IMR-90 (cell line): ENCODE data around the gene SGK1. TPM values are rescaled to one million over a fixed set of nuclear protein-coding genes. Genes with fewer than 3 reads are reported as not detected.

ENCODE experiments used
- ATAC-seq: fragments of 200-7000 bp; cut with Tn5 transposase; 2 replicates; pipeline ENCODE4 v1.9.1; 2020; ENCODE audit warnings: low read depth, mild to moderate bottlenecking, moderate library complexity
- BruUV-seq: library from RNA; stranded (reverse); fragments of 400-500 nt; replicated peaks from 2 replicates; lab custom pipeline; 2021; lab: Mats Ljungman, UMichigan
- CTCF ChIA-PET: fragments of 300-600 bp; formaldehyde crosslinking; extraction: SDS; loops from one replicate; lab custom pipeline; 2021; ENCODE audit warnings: antibody characterized with exemption; lab: Yijun Ruan, JAX
- POLR2A ChIA-PET: fragments of 300-600 bp; sonication (Branson Sonifier 250); formaldehyde crosslinking; loops from one replicate; lab custom pipeline; 2022; ENCODE audit warnings: antibody characterized with exemption; ENCODE audit not compliant: unreplicated experiment; lab: Charles Lee
- DNase-seq: peaks from one replicate; pipeline ENCODE4 v3.0.0; 2013
- H2AFZ ChIP-seq: replicated peaks from 2 replicates; pipeline ENCODE3; 2013; ENCODE audit warnings: low read length, mild to moderate bottlenecking; ENCODE audit not compliant: poor library complexity
- H2AK5ac ChIP-seq: 2 replicates; pipeline ENCODE4 v1.6.1; 2013; ENCODE audit warnings: low read depth, low read length, inconsistent platforms
- H2AK9ac ChIP-seq: replicated peaks from 2 replicates; pipeline ENCODE3; 2013; ENCODE audit warnings: mild to moderate bottlenecking, low read depth, low read length, moderate library complexity; ENCODE audit not compliant: poor library complexity
- H2BK120ac ChIP-seq: 2 replicates; pipeline ENCODE4 v1.6.1; 2013; ENCODE audit warnings: low read depth, low read length, inconsistent platforms
- H2BK15ac ChIP-seq: 3 replicates; pipeline ENCODE4 v1.6.1; 2013; ENCODE audit warnings: low read depth, low read length, inconsistent platforms
- H2BK20ac ChIP-seq: 2 replicates; pipeline ENCODE4 v1.6.1; 2013; ENCODE audit warnings: low read depth, mild to moderate bottlenecking, inconsistent platforms, low read length, moderate library complexity
- H2BK5ac ChIP-seq: 2 replicates; pipeline ENCODE4 v1.6.1; 2013; ENCODE audit warnings: mild to moderate bottlenecking, low read depth, low read length, inconsistent platforms; ENCODE audit not compliant: poor library complexity, severe bottlenecking
- H3K14ac ChIP-seq: replicated peaks from 2 replicates; pipeline ENCODE4 v1.6.1; 2013; ENCODE audit warnings: low read depth, low read length, inconsistent platforms
- H3K18ac ChIP-seq: 2 replicates; pipeline ENCODE4 v1.6.1; 2013; ENCODE audit warnings: low read depth, low read length, control low read depth
- H3K23ac ChIP-seq: 2 replicates; pipeline ENCODE4 v1.6.1; 2013; ENCODE audit warnings: low read depth, low read length, inconsistent platforms
- H3K27ac ChIP-seq: 2 replicates; pipeline ENCODE4 v1.5.1; 2013; ENCODE audit warnings: mild to moderate bottlenecking, control low read depth, low read length; ENCODE audit not compliant: insufficient read depth
- H3K27me3 ChIP-seq: 2 replicates; pipeline ENCODE4 v1.6.1; 2013; ENCODE audit warnings: low read length; ENCODE audit not compliant: control insufficient read depth, insufficient read depth
- H3K36me3 ChIP-seq: 2 replicates; pipeline ENCODE4 v1.6.1; 2013; ENCODE audit warnings: low read length, mixed read lengths; ENCODE audit not compliant: control insufficient read depth, insufficient read depth
- H3K4ac ChIP-seq: 2 replicates; pipeline ENCODE4 v1.6.1; 2013; ENCODE audit warnings: low read depth, low read length, inconsistent platforms
- H3K4me1 ChIP-seq: 2 replicates; pipeline ENCODE4 v1.6.1; 2013; ENCODE audit warnings: low read length, mixed read lengths; ENCODE audit not compliant: control insufficient read depth, insufficient read depth
- H3K4me2 ChIP-seq: 2 replicates; pipeline ENCODE4 v1.6.1; 2013; ENCODE audit warnings: low read depth, mild to moderate bottlenecking, control low read depth, low read length, moderate library complexity
- H3K4me3 ChIP-seq: 2 replicates; pipeline ENCODE4 v1.5.1; 2013; ENCODE audit warnings: low read depth, mild to moderate bottlenecking, control low read depth, low read length, moderate library complexity; ENCODE audit not compliant: insufficient read depth
- H3K56ac ChIP-seq: 2 replicates; pipeline ENCODE4 v1.6.1; 2013; ENCODE audit warnings: low read length, inconsistent platforms; ENCODE audit not compliant: insufficient read depth; ENCODE audit errors: extremely low read depth
- H3K79me1 ChIP-seq, 2 experiments: 2 replicates each; pipeline ENCODE4 v1.6.1; 2013; ENCODE audit warnings: low read length in 2 of 2, inconsistent platforms in 1 of 2, low read depth in 1 of 2
- H3K9ac ChIP-seq: 2 replicates; pipeline ENCODE4 v1.6.1; 2013; ENCODE audit warnings: low read depth, low read length, control low read depth
- H3K9me1 ChIP-seq: 2 replicates; pipeline ENCODE4 v1.6.1; 2013; ENCODE audit warnings: low read length, inconsistent platforms; ENCODE audit not compliant: insufficient read depth
- H3K9me3 ChIP-seq: 2 replicates; pipeline ENCODE4 v1.6.1; 2013; ENCODE audit warnings: low read length; ENCODE audit not compliant: control insufficient read depth, insufficient read depth
- H4K20me1 ChIP-seq: 2 replicates; pipeline ENCODE4 v1.6.1; 2013; ENCODE audit warnings: low read length, inconsistent platforms; ENCODE audit not compliant: insufficient read depth
- H4K5ac ChIP-seq: 2 replicates; pipeline ENCODE4 v1.6.1; 2013; ENCODE audit warnings: mild to moderate bottlenecking, low read depth, low read length, control low read depth
- H4K8ac ChIP-seq, 2 experiments: 2 replicates each; pipeline ENCODE4 v1.6.1; 2013; ENCODE audit warnings: low read depth in 2 of 2, low read length in 2 of 2, control low read depth in 1 of 2, inconsistent platforms in 1 of 2
- H4K91ac ChIP-seq: 2 replicates; pipeline ENCODE4 v1.6.1; 2013; ENCODE audit warnings: low read depth, low read length, inconsistent platforms; ENCODE audit not compliant: insufficient read depth
- CEBPB ChIP-seq: IDR thresholded peaks from 2 replicates; pipeline ENCODE4 v1.6.1; 2012; ENCODE audit warnings: low read depth, low read length, improper control_type of control experiment
- CHD1 ChIP-seq: IDR thresholded peaks from 2 replicates; pipeline ENCODE4 v1.6.1; 2012; ENCODE audit warnings: low read depth, low read length, improper control_type of control experiment
- CTCF ChIP-seq: conservative IDR thresholded peaks from 2 replicates; pipeline ENCODE4 v1.5.1; 2012; ENCODE audit warnings: mild to moderate bottlenecking, low read depth, low read length, improper control_type of control experiment
- FOS ChIP-seq: fragments of 150-350 bp; IDR thresholded peaks from 2 replicates; pipeline ENCODE4 v1.6.1; 2016; ENCODE audit warnings: low read depth, low read length
- MAFK ChIP-seq: IDR thresholded peaks from 2 replicates; pipeline ENCODE4 v1.6.1; 2012; ENCODE audit warnings: low read depth, low read length, improper control_type of control experiment
- MAZ ChIP-seq: IDR thresholded peaks from 2 replicates; pipeline ENCODE4 v1.6.1; 2012; ENCODE audit warnings: low read depth, mild to moderate bottlenecking, low read length, improper control_type of control experiment, moderate library complexity, borderline replicate concordance
- NFE2L2 ChIP-seq: fragments of 150-350 bp; IDR thresholded peaks from 2 replicates; pipeline ENCODE4 v1.6.1; 2016; ENCODE audit warnings: low read depth, mild to moderate bottlenecking, low read length
- RCOR1 ChIP-seq: IDR thresholded peaks from 2 replicates; pipeline ENCODE4 v1.6.1; 2012; ENCODE audit warnings: mild to moderate bottlenecking, low read length, improper control_type of control experiment; ENCODE audit not compliant: insufficient replicate concordance
- RFX5 ChIP-seq: IDR thresholded peaks from 2 replicates; pipeline ENCODE4 v1.8.0; 2012; ENCODE audit warnings: low read depth, mild to moderate bottlenecking, low read length, moderate library complexity
- SMC3 ChIP-seq: fragments of 150-350 bp; IDR thresholded peaks from 2 replicates; pipeline ENCODE4 v1.6.1; 2016; ENCODE audit warnings: low read depth, mild to moderate bottlenecking, antibody characterized with exemption, low read length, moderate library complexity
- USF2 ChIP-seq: fragments of 150-350 bp; IDR thresholded peaks from 2 replicates; pipeline ENCODE4 v1.6.1; 2017; ENCODE audit warnings: mild to moderate bottlenecking, antibody characterized with exemption, low read length, low read depth
- WGBS, 2 experiments: methylation state at CpG; one replicate each; pipeline versions ENCODE4 v1.1.5 to v1.1.7; 2013; ENCODE audit warnings: missing lambda C conversion rate in 2 of 2; ENCODE audit not compliant: insufficient read length in 1 of 2; ENCODE audit errors: extremely low coverage in 2 of 2; 5-methylcytosine and 5-hydroxymethylcytosine counted together
- dilution Hi-C: fragments of 300-500 bp; cut with HindIII; formaldehyde crosslinking; loops from one replicate; pipeline ENCODE4 v1.14.3; 2018; ENCODE audit warnings: low sequenced_read_pairs; ENCODE audit not compliant: unreplicated experiment
- in situ Hi-C: fragments of 300-500 bp; cut with MboI; formaldehyde crosslinking; loops from 3 replicates; pipeline ENCODE4 v1.14.3; 2019; ENCODE audit warnings: low sequenced_read_pairs, inconsistent platforms, mixed read lengths
- intact Hi-C: fragments of 100-400 bp; cut with micrococcal nuclease; formaldehyde crosslinking; loops from 2 replicates; pipeline ENCODE4 v1.10.0; 2022
- polyA plus RNA-seq, 3 experiments: library from polyadenylated mRNA; depleted of rRNA; stranded (reverse); fragments of >200 nt; gene quantifications; 2 replicates each; pipeline ENCODE4 v1.2.3, GENCODE V29; 2012; ENCODE audit warnings: low replicate concordance in 1 of 3
- total RNA-seq: library from RNA; depleted of rRNA; stranded (reverse); fragments of >200 nt; gene quantifications from 2 replicates; pipeline ENCODE4 v1.2.3, GENCODE V29; 2012

The SGK1 gene
- total and polyA plus RNA-seq, 2 of the 4 experiments (the other 2 are of a cell fraction), result 121 to 255 TPM

- no peak overlapping the region for H3K18ac ChIP-seq
- intact Hi-C loops (no loop called here), dilution Hi-C loops (no loop called here), in situ Hi-C loops (no loop called here)
- no peaks in the 10 kb centered on the region for H3K9me1 ChIP-seq
- H2AK5ac ChIP-seq, result no peak overlapping the region
- H2BK20ac ChIP-seq, result no peak overlapping the region
- POLR2A ChIA-PET, result no interaction called here
- H2BK5ac ChIP-seq, result no peak overlapping the region
- H3K79me1 ChIP-seq, result no peaks in the 10 kb centered on the region
- CTCF ChIA-PET, result interaction anchor here (0.9 kb wide), 1 partner anchor 30 kb away, joined by 3 read pairs; no protein-coding TSS in a partner anchor
- no peak overlapping the region for H3K56ac ChIP-seq
- no peak overlapping the region for H3K14ac ChIP-seq
- no peaks in the 10 kb centered on the region for H3K9me3 ChIP-seq
- H2BK120ac ChIP-seq, result no peak overlapping the region
- WGBS, 2 experiments, result 88% methylated on average over 1 of the region's 5 CpGs; no CpG with 5 or more reads in 1 of the 2 experiments
- H3K4me1 ChIP-seq, result no peaks in the 10 kb centered on the region
- H3K4ac ChIP-seq, result no peak overlapping the region
- TF ChIP-seq MAZ (no peak), RFX5 (no peak), CHD1 (no peak), MAFK (no peak), FOS (no peak), USF2 (no peak), SMC3 (no peak), CTCF (no peak), CEBPB (no peak), RCOR1 (no peak), NFE2L2 (no peak)
- H3K9ac ChIP-seq, result no peak overlapping the region
- BruUV-seq, result no TSS peak
- H2AK9ac ChIP-seq, result peak overlapping the region; percentile 66
- H3K4me3 ChIP-seq, result no peak overlapping the region
- H3K36me3 ChIP-seq, result no peaks in the 10 kb centered on the region
- no peak overlapping the region for H3K27ac ChIP-seq
- no peak overlapping the region for H3K4me2 ChIP-seq
- no peak overlapping the region for H4K91ac ChIP-seq
- no peak overlapping the region for H4K5ac ChIP-seq
- H3K23ac ChIP-seq, result no peak overlapping the region
- H4K20me1 ChIP-seq, result no peaks in the 10 kb centered on the region
- H4K8ac ChIP-seq, result no peak overlapping the region
- H2BK15ac ChIP-seq, result no peak overlapping the region
- H3K27me3 ChIP-seq, result no peaks in the 10 kb centered on the region
- DNase-seq, result peak; percentile 24
- no peak for ATAC-seq
- H2AFZ ChIP-seq, result no peak overlapping the region
Observed at GRCh38 chr6:134261766-134262165, 56.1 kb downstream of the SGK1 start.
